ENCODE data around the gene FTL.

- no peak for TF ChIP-seq POLR2A (IDR thresholded peaks at IDR 0.05)
- peak; percentile 54 to 67 (median 64) for TF ChIP-seq POLR2AphosphoS5 (IDR thresholded peaks at IDR 0.05)
- no peak for TF ChIP-seq CTCF (IDR thresholded peaks at IDR 0.05)
Measured at GRCh38 chr19:48963371-48964204, 1.5 kb upstream of the FTL start.
